Thyroid gland (tissue), 4 donors: ENCODE measurements around the gene NR2C2.

Source experiments
- POLR2A ChIP-seq, 2 donors: fragments of 450-650 bp; IDR thresholded peaks; one replicate each; pipeline ENCODE4 v1.6.1; 2017; ENCODE audit warnings: antibody characterized with exemption in 2 of 2, mild to moderate bottlenecking in 2 of 2, moderate library complexity in 1 of 2
- TF ChIP-seq, protein P1 (sequence below), 6 experiments: fragments of 200-600 bp in 3 of 6; fragments of 450-650 bp in 3 of 6; sonication (generic) in 3 of 6; IDR thresholded peaks; one replicate each; pipeline ENCODE4 v1.5.1; 2016 to 2019; ENCODE audit warnings: antibody characterized with exemption in 6 of 6, mild to moderate bottlenecking in 2 of 6, inconsistent platforms in 1 of 6, moderate library complexity in 1 of 6

DNA sequence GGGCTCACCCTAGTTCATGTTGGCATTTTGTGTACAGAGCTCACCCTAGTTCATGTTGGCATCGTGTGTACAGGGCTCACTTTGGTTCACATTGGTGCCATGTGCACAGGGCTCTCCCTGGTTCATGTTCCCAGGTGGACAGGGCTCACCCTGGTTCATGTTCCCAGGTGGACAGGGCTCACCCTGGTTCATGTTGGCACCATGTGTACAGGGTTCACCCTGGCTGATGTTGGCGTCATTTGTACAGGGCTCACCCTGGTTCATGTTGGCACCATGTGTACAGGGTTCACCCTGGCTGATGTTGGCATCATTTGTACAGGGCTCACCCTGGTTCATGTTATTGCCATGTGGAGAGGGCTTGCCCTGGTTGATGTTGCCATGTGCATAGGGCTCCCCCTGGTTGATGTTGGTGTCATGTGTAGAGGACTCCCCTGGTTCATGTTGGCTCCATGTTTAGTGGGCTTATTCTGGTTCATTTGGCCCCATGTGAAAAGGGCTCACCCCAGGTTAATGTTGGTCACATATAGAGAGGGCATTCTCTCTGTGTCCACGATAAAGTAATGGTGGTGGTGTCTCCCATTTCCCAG is 31.7 kb upstream of the NR2C2 start:
- TF ChIP-seq, protein P1, sequence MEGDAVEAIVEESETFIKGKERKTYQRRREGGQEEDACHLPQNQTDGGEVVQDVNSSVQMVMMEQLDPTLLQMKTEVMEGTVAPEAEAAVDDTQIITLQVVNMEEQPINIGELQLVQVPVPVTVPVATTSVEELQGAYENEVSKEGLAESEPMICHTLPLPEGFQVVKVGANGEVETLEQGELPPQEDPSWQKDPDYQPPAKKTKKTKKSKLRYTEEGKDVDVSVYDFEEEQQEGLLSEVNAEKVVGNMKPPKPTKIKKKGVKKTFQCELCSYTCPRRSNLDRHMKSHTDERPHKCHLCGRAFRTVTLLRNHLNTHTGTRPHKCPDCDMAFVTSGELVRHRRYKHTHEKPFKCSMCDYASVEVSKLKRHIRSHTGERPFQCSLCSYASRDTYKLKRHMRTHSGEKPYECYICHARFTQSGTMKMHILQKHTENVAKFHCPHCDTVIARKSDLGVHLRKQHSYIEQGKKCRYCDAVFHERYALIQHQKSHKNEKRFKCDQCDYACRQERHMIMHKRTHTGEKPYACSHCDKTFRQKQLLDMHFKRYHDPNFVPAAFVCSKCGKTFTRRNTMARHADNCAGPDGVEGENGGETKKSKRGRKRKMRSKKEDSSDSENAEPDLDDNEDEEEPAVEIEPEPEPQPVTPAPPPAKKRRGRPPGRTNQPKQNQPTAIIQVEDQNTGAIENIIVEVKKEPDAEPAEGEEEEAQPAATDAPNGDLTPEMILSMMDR (IDR thresholded peaks at IDR 0.05): no peak
- TF ChIP-seq POLR2A (IDR thresholded peaks at IDR 0.05): no peak
